NCI-H345 treated with DMSO at 0.1 percent for 48 hours (cell line): Measurements from ENCODE around the gene DRD1.
"Not testable (repeated sequence)": the region's sequence is repeated elsewhere in the genome, so short reads cannot be mapped to it uniquely, and the experiment has no call there.

Experiments used
- DNase-seq: peaks from one replicate; lab custom pipeline; 2025; ENCODE audit not compliant: unreplicated experiment; lab: John Stamatoyannopoulos, UW

DRD1 gene

DNA sequence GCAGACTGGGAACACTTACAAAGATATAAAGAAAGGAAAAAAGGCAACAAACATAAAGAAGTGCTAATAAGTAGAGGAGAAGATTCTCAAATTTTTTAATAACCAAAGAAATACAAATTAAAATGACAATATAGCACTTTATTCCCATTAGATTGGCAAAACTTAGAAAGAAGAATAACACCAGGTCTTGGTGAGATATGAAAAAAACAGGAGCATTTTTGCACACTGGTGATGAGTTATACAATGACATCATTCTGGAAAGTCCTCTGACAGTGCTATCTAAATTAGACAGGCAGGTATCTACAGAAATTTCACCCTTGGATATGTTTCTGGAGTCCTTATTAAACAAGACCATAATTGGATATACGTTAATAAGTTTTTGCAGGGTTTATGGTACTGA, 24.9 kb upstream of the DRD1 start:
- no peak for DNase-seq

DNA sequence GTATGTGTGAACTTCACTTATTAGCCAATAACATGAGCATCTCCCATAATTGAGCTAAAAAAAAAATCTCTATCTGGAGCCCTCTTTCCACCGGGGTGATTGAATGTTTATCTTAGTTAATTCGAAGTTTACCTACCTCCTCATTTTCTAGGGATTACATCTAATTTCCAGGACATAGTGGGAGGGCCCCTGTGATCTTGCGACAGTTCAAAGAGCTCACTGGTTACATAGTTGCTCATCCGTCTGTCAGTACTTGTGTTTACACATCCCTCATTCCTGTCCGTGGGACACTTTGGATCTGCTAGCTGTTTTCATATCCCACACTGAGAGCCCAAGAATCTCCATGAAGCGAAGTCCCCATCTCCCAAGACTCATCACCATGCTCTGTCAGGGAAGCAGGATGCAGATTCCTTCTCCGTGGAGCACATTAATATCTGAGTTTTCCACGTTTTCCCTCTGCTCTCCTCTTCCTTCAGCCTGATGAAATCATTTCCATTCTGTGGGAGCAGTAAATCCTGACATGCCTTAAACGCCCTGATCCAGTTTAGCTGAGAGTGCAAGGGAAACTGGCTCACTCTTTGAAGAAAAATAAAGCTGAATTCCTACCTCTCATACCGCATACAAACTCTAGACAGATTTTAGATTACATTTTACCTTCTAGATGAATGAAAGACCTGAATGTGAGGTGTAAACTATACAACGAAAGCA, 24.2 kb upstream of the DRD1 start:
- no peak for DNase-seq

DNA sequence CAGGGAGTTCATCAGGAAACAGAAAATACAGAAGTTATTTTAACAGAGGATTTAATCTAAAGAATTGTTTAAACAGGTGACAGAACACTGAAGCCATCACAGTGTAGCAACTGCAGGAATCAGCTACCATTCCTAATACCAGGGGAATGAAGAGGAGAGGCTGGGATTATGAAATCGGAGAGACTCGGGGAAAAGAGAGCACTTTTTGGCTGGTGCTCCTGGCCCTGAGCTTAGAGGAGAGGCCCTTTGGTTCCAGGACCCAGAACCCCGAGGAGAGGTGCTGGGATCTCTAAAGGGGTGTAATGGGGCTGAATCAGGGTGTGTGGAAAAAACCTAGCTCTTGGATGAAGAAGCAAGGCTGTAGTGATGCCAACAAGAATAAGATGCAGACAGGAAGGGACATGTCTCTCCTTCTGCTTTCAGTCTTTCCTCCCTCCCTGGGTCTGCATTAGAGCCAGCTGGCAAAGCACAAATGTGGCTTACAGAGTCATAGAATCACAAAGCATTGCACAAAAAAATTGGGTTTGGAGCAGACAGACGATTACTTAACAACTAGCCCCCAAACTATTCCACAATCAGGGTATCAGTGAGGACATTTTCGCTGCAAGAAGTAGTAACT, 22.8 kb upstream of the DRD1 start:
- DNase-seq: no peak

DNA sequence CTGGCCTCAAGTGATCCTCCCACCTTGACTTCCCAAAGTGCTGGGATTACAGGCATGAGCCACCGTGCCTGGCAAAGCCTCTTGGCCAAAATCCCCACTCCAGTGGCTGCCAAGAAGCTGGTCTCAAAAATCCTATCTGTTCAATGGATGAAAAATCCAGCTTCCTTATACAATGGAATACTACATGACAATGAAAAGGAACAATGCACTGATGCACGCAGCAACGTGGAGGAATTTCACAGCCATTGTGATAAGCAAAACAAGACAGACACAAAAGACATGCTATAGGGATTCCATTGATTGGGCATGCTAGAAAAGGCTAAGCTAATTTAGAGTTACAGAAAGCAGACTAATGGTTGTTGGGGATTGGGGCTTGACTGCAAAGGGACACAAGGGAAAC, 21.3 kb upstream of the DRD1 start:
- no peak for DNase-seq

DNA sequence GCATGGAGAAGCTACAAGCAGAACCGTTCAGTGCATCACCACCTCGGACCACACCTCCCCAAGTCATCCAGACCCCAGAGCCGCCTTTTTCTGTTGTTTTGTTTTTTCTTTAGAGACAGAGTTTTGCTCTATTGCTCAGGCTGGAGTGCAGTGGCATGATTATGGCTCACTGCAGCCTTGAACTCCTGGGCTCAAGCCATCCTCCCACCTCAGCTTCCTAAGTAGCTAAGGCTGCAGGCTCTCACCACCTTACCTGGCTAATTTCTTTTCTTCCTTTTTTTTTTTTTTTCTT, 20.9 kb upstream of the DRD1 start:
- no peak for DNase-seq

DNA sequence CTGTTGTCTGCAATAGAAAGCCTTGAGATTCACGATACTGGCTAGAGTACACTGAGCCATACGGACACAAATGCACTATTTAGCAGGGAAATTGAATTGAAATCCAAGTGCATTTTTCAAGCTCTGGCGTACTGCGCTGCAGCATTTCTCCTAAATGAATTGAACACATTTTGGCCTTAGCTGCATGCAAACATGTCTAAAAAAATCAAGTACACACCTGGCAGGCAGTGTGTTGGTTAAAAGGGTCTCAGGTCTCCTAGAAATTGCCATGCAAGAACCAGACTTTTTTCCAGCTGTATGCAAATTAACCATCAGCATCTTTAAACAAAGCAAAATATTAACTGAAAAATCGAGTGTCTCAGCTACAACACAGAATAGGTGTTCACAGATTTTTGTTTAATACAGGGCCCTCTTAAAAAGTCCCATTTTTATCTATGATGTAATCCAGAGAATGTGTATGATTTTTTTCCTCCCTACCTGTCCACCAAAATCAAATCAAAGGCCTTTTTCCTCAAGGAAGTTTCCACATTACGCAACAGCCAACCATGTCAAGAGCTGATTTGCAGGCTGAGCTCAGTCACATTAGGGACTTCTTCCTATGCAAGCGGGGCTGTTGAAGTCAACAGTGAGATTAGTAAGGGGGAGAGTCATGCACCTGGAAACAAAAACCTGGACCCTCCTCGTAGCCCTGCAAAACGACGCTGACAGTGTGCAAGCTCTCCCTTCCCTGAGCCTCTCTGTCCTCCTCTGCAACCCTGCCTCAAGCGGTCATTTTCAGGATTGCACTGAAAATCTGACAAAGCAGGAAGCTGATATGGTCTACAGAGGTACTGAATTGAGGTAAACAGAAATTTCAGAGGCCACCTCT, 20.3 kb upstream of the DRD1 start:
- DNase-seq: peak; percentile 80

DNA sequence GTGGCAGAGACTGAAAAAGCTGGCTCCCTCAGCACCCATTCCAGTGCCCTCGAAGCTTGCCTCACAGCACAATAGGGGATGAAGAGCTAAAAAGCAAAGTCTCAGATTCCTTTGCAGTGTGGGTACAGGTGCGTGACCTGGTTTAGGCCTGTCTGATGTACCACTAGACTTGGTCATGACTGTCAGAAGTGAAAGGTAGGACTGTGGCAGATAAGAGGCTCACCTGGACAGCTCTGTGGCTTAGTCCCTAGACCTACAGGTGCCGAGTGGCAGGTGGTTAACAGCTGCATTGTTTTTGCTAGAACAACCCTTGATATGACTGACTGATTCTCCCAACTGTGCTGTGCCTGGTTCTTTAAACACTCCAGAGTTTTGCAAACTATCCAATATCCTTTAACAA, 19.7 kb upstream of the DRD1 start:
- DNase-seq: no peak

DNA sequence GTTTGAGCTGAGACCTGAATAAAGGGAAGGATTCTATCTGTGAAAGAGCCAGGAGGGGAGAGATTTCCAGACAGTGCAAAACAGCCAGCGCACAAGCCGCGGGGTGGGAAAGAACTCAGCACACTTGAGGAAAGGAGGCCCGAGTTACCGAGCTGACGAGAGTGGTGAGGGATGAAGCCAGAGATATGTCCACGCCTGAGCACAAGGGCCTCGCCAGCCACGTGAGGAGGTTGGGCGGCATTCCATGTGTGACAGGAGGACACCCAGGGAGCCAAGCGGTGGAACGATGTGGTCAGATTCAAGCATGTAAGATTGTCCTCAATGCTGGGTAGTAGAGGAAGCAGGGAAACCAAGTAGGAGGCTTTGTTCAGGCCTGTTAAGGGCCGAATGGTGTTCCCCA, 17.4 kb upstream of the DRD1 start:
- no peak for DNase-seq

DNA sequence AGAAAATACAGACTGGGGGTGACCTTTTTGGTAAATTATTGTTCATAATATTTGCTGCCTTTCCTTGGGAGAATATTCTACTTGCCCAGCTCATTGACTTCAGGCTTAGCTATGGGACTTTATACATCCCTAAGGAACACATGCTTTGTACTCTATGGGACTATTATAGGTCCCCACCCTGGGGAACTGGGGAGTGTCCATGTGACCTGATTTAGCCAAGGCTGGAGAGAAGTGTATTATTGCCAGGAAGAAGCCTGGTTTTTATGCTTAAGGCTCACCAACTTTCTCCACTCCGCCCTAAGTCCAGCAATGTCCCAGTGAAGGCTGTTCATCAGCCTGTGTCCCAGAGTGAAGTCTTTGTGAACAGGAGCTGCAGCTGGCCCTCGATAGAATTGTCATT, 16.6 kb upstream of the DRD1 start:
- no peak for DNase-seq

DNA sequence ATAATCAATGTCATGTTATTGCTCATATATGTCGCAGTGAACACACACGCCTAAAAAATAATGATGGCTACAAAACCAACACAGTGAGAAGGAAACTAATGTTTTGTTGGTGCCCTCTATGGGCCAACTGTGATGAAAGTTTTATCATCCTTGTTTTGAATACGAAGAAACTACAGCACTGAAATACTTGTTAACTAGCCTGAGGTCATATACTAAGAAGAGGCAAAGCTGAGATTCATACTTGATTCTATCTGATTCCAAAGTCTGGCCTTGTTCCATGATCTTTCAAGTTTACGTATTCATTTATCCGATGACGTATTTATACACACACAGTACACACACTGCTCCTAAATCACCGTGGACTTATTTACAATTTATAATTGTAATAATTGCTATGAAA, 16.1 kb upstream of the DRD1 start:
- DNase-seq: peak; percentile 22

DNA sequence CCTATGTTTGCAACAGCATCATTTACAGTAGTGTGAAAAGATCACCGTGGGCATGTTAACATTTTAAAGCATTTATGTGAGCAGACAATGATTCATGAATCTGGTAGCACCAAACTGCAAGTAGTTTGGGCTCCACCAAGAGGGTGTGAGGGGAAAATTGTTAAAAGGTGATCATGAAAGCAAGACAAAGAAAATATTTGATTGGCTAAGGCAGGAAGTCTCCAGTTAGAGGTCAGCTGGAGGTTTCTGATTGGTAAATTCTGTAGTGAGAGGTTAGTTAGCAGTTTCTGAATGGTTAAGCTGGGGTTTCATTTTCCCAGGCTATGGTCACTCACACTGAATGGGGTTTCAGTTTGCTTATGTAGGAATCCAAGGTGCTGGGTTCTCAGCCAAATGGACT, 13.5 kb upstream of the DRD1 start:
- no peak for DNase-seq

DNA sequence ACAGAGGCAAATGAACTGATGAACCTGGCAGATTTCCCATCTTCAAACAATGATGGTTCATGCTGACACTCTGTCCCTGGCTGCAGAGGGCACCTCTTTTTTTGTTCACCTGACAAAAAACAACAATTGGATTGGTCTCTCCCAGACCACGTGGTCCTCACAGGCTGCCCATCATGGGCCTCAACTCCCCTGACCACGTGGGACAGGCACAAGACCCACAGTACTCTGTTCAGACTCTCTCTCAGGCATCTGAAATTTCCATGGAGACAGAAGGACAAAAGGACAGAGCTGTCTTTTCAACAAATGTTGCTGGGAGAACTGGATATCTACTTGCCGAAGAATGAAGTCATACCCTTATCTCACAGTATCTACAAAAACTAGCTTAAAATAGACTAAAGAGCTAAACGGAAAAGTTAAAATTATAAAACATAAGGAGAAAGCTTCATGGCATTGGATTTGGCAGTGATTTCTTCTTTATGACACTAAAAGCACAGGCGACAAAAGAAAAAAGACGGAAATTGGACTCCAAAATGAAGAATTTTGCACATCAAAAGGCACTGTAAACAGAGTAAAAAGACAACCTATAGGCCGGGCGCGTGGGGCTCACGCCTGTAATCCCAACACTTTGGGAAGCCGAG, 12.2 kb upstream of the DRD1 start:
- no peak for DNase-seq

DNA sequence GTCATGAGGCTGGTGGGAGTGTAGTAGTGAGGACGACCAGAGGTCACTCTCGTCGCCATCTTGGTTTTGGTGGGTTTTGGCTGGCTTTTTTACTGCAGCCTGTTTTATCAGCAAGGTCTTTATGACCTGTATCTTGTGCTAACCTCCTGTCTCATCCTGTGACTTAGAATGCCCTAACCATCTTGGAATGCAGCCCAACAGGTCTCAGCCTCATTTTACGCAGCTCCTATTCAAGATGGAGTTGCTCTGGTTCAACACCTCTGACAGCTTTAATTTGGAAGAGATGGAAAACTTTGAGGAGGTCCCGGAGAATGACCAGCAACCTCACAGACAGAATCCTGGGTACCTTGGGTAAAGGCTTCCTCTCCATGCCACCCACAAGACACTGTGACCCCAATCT, 10.4 kb upstream of the DRD1 start:
- not testable (repeated sequence) for DNase-seq

DNA sequence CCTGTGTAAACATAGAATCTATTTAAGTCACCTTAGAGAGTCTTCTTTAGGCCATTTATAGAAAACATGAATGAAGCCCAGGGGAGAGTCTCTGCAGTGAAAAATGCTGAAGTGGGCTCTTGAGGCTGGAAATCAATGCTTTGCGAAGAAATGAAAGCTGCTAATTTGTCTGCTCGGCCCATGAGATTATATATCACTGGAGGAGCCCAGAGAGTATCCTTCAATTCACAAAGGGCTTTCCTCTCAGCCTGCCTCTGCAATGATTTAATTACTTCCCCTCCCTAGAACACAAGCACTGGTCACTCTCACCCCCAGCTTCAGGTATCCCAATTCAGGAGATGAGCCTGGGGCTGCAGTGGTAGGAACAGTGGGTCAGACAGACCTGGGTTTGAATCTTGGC, 8.2 kb upstream of the DRD1 start:
- DNase-seq: peak; percentile 92

DNA sequence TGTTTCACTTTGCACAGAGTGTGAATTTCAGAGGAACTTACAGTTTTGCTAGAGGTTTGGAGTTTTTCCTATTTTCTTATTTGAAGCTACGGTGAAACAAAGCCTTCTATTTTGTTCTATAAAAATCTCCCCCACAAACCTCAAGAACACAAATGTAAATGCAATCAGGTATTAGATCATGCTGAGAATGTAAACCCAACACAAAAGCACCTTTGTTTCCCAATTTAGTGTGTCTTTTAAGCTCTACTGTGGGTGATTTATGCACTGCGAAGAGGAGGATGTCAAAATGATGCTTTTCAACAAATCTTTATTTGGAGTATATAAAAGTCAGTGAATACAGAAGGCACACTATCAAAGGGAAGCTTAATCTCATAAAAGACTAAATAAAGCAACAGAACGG, 4.3 kb upstream of the DRD1 start:
- no peak for DNase-seq

DNA sequence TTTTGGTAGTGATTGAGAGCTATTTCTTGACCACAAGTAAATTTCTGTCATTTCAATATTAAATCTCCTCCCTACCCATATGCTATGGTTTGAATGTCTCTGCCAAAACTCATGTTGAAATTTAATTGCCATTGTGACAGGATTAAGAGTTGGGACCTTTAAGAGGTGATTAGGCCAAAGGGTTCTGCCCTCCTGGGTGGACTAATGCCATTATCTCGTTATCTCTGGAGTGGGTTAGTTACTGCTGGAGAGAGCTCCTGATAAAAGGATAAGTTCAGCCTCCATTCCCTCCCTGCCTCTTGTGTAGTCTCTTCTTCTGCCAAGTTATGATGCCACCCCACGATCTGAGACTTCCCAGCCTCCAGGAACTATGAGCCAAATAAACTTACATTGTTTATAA, 3.6 kb upstream of the DRD1 start:
- no peak for DNase-seq

DNA sequence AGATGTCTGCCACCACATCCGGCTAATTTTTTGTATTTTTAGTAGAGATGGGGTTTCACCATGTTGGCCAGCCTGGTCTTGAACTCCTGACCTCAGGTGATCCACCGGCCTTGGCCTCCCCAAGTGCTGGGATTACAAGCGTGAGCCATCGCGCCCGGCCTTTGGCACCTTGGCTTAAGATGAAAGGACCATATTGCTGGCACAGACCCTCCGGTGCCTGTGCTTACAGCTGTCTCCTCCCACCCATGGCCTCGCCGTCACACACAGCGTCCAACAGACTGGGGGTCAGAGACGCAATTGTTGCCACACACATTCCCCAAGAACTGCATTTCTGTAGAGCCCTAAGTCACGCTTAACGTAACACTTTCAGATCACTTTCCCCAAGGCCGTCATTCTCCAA, 2.4 kb upstream of the DRD1 start:
- not testable (repeated sequence) for DNase-seq

DNA sequence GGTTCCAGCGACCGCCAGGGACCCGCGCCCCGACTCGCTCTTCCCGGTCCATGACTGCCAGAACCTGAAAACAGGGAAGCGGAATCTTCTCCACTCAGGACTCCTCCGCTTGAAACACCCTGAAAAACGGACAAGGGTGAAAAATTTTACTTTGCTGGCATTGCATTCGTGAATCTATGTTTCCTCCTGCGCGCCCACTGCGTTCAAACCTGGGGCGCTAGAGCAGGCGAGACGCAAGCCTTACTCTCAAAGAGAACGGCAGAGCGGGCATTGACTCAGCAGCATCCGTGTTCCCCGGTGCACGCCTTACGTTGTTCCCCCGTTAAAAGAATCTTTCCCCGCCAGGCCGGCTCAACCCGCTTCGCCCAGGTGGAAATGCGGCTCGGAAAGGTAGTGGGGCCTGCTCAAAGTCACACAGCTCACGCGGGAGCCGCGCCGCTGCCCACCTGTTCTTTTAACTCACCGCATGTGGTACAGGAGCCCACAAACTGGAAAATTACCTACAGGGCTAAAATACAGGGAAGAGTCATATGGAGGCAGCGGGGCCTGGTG, 999 bp upstream of the DRD1 start:
- no peak for DNase-seq

DNA sequence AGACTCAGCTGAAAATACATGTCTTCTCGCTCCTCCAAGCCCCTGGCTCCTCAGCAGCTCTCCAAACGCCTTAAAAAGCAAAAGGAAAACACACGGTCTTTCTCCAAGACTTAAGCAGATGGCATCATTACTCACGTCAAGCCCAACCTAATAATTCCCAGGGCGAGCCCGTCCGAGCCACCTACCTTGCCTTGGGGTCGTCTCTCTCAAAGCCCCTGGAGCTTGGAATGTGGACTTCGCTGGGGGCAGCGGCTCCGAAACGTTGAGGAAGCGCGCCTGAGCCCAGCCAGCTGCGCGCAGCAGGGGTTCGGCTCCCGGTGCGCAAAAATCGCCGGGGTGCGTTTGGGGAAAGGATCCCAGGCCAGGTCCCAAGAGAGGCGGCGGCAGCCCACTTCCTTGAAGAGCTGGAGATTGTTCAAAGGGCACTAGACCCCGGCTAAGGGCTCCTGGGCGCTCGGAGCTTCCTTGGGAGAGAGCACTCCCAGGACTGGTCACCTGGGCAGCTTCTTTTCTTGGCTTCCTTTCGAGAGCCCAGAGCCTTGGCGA, 395 bp downstream of the DRD1 start:
- DNase-seq: no peak

DNA sequence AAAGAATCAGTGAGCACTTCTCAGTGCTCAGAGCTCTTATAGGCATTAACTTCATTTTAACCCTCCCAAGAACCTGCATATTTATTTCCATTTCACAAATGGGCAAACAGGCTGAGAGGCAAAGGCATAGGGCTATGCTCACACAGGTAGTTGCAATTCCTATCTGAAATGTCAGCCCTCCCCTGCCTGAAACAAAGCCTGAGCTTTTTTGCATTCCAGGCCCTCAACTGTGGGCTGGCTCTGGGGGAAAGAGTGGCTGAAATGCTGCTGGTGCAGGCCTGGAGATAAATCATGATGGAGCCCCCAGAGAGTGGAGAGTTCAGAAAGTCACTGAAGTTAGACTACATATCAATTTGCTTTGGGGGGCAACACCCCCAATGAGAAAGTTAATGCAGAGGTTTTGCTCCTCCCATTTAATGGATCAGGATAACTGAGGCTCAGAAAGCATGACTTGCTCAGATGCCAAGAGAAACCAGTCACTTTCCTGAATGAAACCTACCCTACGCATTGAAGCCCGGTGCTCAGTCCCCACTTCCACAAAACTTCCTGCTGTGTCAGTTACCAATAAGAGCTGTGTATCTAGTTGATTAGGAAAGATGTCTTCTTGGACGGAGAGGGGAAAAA, 5.6 kb downstream of the DRD1 start:
- DNase-seq: no peak

DNA sequence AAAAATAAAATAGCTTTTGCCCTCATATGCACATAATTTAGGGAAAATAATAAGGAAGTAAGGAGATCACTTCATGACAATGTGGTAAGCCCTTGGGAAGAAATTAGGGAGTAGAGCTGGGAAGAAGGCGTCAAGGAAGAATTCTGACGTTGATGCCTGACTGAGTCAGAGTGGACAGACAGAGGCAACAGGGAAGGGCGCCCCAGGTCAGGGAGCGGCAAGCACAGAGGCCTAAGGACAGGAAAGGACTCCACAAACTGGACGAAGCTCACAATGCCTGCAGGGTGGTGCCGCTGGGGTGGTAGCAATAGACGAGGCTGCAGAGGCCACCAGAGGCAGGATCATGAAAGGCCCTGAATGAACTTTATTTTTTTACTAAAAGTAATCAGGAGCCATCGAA, 7.6 kb downstream of the DRD1 start:
- no peak for DNase-seq
